Psoas muscle (tissue), 8 donors: ENCODE data around the gene KCNJ4. TPM values are rescaled to one million over a fixed set of nuclear protein-coding genes. Genes with fewer than 3 reads are reported as not detected.

Experiments used
- ATAC-seq, 4 donors: fragments of 200-7000 bp; cut with Tn5 transposase; one replicate each; pipeline ENCODE4 v1.9.1; 2020; ENCODE audit warnings: moderate library complexity in 3 of 4, mild to moderate bottlenecking in 2 of 4
- DNase-seq, 2 donors: peaks; one replicate each; pipeline ENCODE4 v3.0.0-alpha.2; 2020
- H3K27ac ChIP-seq: fragments of 200-600 bp; one replicate; pipeline ENCODE4 v1.8.0; 2022
- H3K27me3 ChIP-seq, 3 donors: fragments of 200-600 bp in 1 of 3; one replicate each; pipeline versions ENCODE4 v1.6.1 to v1.8.0; 2013 to 2022; ENCODE audit warnings: low read length in 2 of 3, mild to moderate bottlenecking in 2 of 3, moderate library complexity in 1 of 3; ENCODE audit not compliant: insufficient read depth in 3 of 3
- H3K36me3 ChIP-seq, 2 donors: fragments of 200-600 bp in 1 of 2; one replicate each; pipeline versions ENCODE4 v1.6.1 to v1.8.0; 2013 to 2022; ENCODE audit warnings: low read depth in 1 of 2, mild to moderate bottlenecking in 1 of 2, moderate library complexity in 1 of 2; ENCODE audit not compliant: insufficient read depth in 1 of 2
- H3K4me1 ChIP-seq: fragments of 200-600 bp; one replicate; pipeline ENCODE4 v1.8.0; 2022
- H3K4me3 ChIP-seq: fragments of 200-600 bp; one replicate; pipeline ENCODE4 v1.8.0; 2022; ENCODE audit warnings: mild to moderate bottlenecking
- H3K9me3 ChIP-seq: fragments of 200-600 bp; one replicate; pipeline ENCODE4 v1.8.0; 2022
- WGBS, 3 donors: extraction: QIAGEN DNeasy Blood & Tissue Kit; methylation state at CpG; one replicate each; pipeline versions ENCODE4 v1.1.6 to v1.1.7; 2013; 5-methylcytosine and 5-hydroxymethylcytosine counted together
- intact Hi-C, 2 donors: fragments of 100-400 bp; cut with DNase I; formaldehyde crosslinking; loops; one replicate each; pipeline versions ENCODE4 v1.11.0 to v1.14.2; 2022
- polyA plus RNA-seq, 3 donors: library from polyadenylated mRNA; stranded (reverse); fragments of 200-250 nt; gene quantifications; one replicate each; pipeline ENCODE4 v1.2.3, GENCODE V29; 2013
- total RNA-seq, 4 donors: library from RNA; stranded (reverse); fragmentation: NEBNext Ultra II Directional in 2 of 4; extraction: Animal tissue kit (Norgen Biotek cat#: 25700) in 2 of 4; gene quantifications; one replicate each; pipeline versions ENCODE4 v1.2.1 to v1.2.4, GENCODE V29; 2021 to 2023
- TF ChIP-seq, protein P1 (sequence below): fragments of 200-600 bp; IDR thresholded peaks from one replicate; pipeline ENCODE4 v1.8.0; 2022; ENCODE audit warnings: antibody characterized with exemption
- donor health status: healthy with polysubstance abuse.
- donor health status: DM: no; HTN: no; CAD: no; lungs with moderate emphysema.
- donor health status: Bipolar disorder and iron deficiency.
- donor health status: healthy.
- donor health status: DM: yes; HTN: yes; CAD: no.
- donor health status: DM: no; HTN: no; CAD: no.
- donor health status: DM: no; HTN: no; CAD: no.
- donor health status: DM: yes; HTN: yes; CAD: no.

The KCNJ4 gene
- total and polyA plus RNA-seq, 7 donors = 0.01 TPM; not detected in 6

DNA sequence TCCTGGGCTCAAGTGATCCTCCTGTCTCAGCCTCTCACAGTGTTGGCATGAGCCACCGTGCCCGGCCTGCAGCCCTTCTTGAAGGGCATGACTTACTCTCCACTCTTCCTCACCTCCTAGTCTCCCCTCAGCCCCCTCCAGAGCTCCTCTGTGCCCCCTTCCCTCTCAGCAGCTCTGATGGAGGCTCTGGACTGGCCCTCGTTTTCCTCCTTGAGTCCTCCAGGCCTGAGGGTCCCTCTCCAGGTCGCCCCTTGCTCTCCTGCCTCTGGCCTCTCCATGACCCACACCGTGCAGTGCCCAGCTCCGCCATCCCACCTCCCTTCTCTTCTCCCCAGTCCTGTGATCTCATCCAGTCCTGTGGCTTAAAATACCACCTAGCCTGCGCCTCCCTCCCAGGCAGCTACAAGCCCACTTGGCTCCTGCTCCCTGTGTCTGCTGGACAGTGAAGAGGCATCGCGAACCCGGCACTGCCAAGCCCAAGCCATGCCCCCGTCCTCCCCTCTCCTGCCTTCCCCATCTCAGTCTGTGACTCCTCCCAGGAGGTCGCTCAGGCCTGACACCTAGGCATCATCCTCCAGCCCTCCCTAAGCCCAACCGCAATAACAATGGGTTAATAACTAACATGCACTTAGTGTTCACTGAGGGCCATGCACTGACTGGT, 11.9 kb downstream of the KCNJ4 start:
- no peak overlapping the region for H3K27ac ChIP-seq
- no peak for ATAC-seq
- DNase-seq = no peak
- intact Hi-C loops = no loop called here
- whole genome bisulfite sequencing, 3 donors = 47 to 56% (median 54%) methylated on average over 13 of the region's 13 CpGs
- no peaks in the 10 kb centered on the region for H3K9me3 ChIP-seq
- H3K36me3 ChIP-seq = no peaks in the 10 kb centered on the region
- no peaks in the 10 kb centered on the region for H3K4me1 ChIP-seq
- H3K4me3 ChIP-seq = no peak overlapping the region
- TF ChIP-seq, protein P1, sequence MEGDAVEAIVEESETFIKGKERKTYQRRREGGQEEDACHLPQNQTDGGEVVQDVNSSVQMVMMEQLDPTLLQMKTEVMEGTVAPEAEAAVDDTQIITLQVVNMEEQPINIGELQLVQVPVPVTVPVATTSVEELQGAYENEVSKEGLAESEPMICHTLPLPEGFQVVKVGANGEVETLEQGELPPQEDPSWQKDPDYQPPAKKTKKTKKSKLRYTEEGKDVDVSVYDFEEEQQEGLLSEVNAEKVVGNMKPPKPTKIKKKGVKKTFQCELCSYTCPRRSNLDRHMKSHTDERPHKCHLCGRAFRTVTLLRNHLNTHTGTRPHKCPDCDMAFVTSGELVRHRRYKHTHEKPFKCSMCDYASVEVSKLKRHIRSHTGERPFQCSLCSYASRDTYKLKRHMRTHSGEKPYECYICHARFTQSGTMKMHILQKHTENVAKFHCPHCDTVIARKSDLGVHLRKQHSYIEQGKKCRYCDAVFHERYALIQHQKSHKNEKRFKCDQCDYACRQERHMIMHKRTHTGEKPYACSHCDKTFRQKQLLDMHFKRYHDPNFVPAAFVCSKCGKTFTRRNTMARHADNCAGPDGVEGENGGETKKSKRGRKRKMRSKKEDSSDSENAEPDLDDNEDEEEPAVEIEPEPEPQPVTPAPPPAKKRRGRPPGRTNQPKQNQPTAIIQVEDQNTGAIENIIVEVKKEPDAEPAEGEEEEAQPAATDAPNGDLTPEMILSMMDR = no peak
- H3K27me3 ChIP-seq = peaks cover 0 to 50% (median 2%) of the 10 kb centered on the region in 3 donors

DNA sequence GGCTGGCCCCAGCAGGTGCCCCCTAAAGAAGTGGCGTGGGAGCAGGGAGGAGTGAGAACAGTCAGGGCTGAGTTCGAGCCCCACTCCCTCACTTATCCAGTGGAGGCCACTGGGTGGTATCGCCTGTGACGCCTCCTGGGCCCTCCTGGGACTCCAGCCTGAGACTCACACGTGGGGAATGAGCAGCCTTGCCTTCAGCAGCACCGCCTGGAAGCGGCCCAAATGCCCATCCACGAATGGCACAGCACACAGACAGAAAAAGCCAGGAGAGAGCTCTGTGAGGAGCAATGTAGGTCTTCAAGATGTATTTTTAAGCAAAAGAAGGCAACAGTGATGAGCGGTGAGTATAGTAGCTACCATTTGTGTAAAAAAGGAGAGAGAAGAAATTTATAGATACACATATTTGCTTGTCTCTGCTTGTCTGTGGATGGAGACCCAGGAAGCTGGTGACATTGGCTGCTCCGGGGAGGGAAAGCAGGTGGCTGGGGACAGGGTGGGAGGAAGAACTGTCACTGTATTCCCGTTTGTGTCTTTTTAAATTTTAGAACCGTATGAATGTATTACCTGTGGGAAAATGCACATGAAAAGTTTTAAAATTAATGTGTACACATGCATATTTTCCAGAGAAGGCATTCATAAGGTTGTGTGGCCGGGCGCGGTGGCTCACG, 13.2 kb downstream of the KCNJ4 start:
- H3K36me3 ChIP-seq = no peaks in the 10 kb centered on the region
- H3K27me3 ChIP-seq = peaks cover 0 to 50% (median 2%) of the 10 kb centered on the region in 3 donors
- TF ChIP-seq, protein P1 = no peak
- DNase-seq (no peak), ATAC-seq (no peak)
- intact Hi-C loops = no loop called here
- 61 to 64% (median 62%) methylated on average over 16 of the region's 16 CpGs for WGBS, 3 donors
- no peak overlapping the region for H3K27ac ChIP-seq
- no peaks in the 10 kb centered on the region for H3K4me1 ChIP-seq
- no peak overlapping the region for H3K4me3 ChIP-seq
- H3K9me3 ChIP-seq = no peaks in the 10 kb centered on the region

DNA sequence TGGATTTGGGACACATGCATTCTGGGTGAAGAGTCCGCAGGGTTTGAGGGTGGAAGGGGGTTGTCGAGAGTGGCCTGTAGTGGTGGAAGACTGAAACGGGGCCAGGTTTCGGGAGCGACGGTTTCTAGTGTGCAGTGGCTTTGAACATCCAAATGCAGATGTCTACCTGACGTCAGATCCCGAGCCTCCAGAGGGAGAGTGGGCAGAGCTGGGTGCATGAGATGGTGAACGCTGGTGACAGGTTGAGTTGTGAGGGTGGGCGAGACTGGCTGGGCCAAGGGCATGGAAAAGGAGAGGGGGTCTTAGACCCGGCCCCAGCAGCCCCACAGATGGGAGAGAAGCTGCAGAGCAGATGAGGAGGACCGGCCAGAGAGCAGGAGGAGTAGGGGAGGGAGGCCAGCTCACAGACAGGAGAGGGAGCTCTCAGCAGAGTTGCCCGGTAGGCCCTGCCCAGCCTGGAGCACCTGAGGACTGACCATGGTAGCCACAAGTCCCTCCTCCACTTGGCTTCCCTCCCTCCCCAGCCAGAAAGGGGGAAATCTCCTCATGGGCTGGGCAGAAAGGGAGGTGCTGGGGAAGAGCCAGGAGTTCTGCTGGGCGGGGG, 14.2 kb downstream of the KCNJ4 start:
- H3K27ac ChIP-seq = no peak overlapping the region
- DNase-seq = no peak
- intact Hi-C loops = no loop called here

DNA sequence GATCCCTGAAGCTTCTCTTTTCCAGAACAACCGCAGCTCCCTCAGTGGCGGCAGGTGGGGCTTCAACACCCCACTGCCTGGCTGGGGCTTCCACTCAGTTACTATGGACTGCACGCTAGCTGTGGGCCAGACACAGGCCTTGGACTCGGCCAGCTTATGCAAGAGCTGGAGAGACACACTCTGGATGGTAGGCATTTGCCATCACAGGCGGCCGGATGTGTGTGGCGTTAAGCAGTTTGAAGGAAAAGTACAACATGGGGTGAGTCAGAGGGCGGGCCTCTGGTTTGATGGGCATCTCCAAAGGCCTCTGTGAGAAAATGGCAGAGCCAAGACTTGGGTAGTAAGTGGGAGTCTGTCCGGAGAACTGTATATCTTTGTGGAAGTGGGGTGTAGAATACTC, 17.6 kb downstream of the KCNJ4 start:
- Histone ChIP-seq H3K36me3 (no peaks in the 10 kb centered on the region), H3K4me1 (no peaks in the 10 kb centered on the region), H3K27me3 (peaks cover 0 to 23% (median 2%) of the 10 kb centered on the region in 3 donors), H3K4me3 (no peak overlapping the region), H3K27ac (no peak overlapping the region), H3K9me3 (no peaks in the 10 kb centered on the region)
- intact Hi-C loops = no loop called here
- 93 to 96% (median 94%) methylated on average over 9 of the region's 9 CpGs for WGBS, 3 donors
- ATAC-seq = no peak
- no peak for DNase-seq
- TF ChIP-seq, protein P1 = no peak

More for the DNA sequence above, 14.2 kb downstream of the KCNJ4 start:
- ATAC-seq = no peak
- peaks cover 0 to 44% (median 2%) of the 10 kb centered on the region in 3 donors for H3K27me3 ChIP-seq
- H3K9me3 ChIP-seq = no peaks in the 10 kb centered on the region
- H3K36me3 ChIP-seq = no peaks in the 10 kb centered on the region
- no peak overlapping the region for H3K4me3 ChIP-seq
- no peaks in the 10 kb centered on the region for H3K4me1 ChIP-seq
- WGBS, 3 donors = 67 to 76% (median 69%) methylated on average over 14 of the region's 14 CpGs
- TF ChIP-seq, protein P1 = no peak
